ENCODE data around the gene ATAD3B. TPM values are rescaled to one million over a fixed set of nuclear protein-coding genes. Genes with fewer than 3 reads are reported as not detected.
"Not testable (repeated sequence)": the region's sequence is repeated elsewhere in the genome, so short reads cannot be mapped to it uniquely, and the experiment has no call there.

Gene ATAD3B
- total RNA-seq, 1 donor from 2014 or later, result 8.3 TPM

DNA sequence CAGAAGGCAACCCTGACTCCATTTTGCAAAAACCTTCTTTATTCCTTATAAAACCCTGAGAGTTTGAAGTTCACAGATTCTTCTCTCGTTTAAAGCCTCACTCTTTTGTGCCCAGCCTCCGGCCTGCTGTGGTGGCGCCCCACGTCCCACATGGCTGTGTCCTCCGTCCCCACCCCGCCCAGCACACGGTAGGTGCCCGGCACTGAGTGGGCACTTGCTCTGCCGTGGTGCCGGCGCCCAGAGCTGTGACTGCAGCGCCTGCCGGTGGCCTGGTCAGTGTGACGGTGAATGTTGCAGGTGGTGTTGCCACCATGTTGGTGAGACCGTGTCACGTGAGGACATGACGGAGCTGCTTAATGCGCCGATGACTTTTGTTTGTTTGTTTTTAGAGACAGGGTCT is 49.8 kb downstream of the ATAD3B start:
- intact Hi-C loops (cut with micrococcal nuclease), result no loop called here
- H3K4me3 ChIP-seq, result no peak overlapping the region
- H3K36me3 ChIP-seq, result peaks cover 61% of the 10 kb centered on the region
- H3K9me3 ChIP-seq (replicated peaks), result no peaks in the 10 kb centered on the region
- no peak overlapping the region for H3K27ac ChIP-seq (replicated peaks)
- no peaks in the 10 kb centered on the region for H3K4me1 ChIP-seq
- TF ChIP-seq, protein P1, sequence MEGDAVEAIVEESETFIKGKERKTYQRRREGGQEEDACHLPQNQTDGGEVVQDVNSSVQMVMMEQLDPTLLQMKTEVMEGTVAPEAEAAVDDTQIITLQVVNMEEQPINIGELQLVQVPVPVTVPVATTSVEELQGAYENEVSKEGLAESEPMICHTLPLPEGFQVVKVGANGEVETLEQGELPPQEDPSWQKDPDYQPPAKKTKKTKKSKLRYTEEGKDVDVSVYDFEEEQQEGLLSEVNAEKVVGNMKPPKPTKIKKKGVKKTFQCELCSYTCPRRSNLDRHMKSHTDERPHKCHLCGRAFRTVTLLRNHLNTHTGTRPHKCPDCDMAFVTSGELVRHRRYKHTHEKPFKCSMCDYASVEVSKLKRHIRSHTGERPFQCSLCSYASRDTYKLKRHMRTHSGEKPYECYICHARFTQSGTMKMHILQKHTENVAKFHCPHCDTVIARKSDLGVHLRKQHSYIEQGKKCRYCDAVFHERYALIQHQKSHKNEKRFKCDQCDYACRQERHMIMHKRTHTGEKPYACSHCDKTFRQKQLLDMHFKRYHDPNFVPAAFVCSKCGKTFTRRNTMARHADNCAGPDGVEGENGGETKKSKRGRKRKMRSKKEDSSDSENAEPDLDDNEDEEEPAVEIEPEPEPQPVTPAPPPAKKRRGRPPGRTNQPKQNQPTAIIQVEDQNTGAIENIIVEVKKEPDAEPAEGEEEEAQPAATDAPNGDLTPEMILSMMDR (IDR thresholded peaks at IDR 0.05; ENCODE audit: borderline replicate concordance), result no peak
- H3K27me3 ChIP-seq (ENCODE audit: low read depth), result no peaks in the 10 kb centered on the region
- no peak for DNase-seq

DNA sequence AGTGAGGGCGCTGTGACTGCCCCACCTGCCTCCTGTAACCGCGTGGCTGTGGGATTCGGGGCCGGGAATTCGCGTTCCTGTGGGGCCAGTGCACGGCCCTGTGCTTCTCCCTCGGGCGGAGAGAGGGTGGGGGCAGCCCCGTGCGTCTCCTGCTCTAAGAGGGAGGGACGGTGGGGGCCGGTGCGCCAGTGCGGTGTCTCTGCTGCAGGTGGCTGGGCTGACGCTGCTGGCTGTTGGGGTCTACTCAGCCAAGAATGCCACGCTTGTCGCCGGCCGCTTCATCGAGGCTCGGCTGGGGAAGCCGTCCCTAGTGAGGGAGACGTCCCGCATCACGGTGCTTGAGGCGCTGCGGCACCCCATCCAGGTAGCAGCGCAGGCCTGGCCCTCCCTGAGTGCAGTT is 51.0 kb downstream of the ATAD3B start:
- DNase-seq; H3K4me3 ChIP-seq; H3K27ac ChIP-seq (replicated peaks); H3K9me3 ChIP-seq (replicated peaks); H3K27me3 ChIP-seq (ENCODE audit: low read depth); H3K4me1 ChIP-seq; intact Hi-C loops (cut with micrococcal nuclease): not testable (repeated sequence)
- peaks cover 59% of the 10 kb centered on the region for H3K36me3 ChIP-seq

GRCh38 chr1:1523226-1523625 is 51.7 kb downstream of the ATAD3B start:
- peaks cover 59% of the 10 kb centered on the region for H3K36me3 ChIP-seq
- H3K4me1 ChIP-seq; H3K9me3 ChIP-seq (replicated peaks); H3K27me3 ChIP-seq (ENCODE audit: low read depth); H3K4me3 ChIP-seq; intact Hi-C loops (cut with micrococcal nuclease); DNase-seq; H3K27ac ChIP-seq (replicated peaks): not testable (repeated sequence)

DNA sequence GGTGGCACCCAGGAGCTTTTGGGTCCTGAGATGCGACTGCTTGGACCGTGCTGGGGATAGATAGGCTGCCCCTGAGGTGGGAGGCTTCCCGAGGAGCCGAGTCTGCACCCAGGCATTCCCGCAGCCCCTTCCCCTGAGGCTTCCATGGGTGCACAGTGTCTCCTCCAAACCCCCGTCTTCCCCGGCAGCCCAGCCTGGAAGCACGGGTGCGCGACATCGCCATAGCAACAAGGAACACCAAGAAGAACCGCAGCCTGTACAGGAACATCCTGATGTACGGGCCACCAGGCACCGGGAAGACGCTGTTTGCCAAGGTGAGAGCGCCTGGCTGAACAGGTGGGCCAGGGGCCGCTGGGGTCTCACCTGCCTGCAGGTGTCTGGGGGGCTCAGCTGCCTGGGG is 52.1 kb downstream of the ATAD3B start:
- H3K27me3 ChIP-seq (ENCODE audit: low read depth); H3K4me3 ChIP-seq; intact Hi-C loops (cut with micrococcal nuclease); H3K27ac ChIP-seq (replicated peaks); DNase-seq; H3K9me3 ChIP-seq (replicated peaks); H3K4me1 ChIP-seq: not testable (repeated sequence)
- peaks cover 63% of the 10 kb centered on the region for H3K36me3 ChIP-seq

GRCh38 chr1:1524750-1525383 is 53.3 kb downstream of the ATAD3B start:
- DNase-seq; intact Hi-C loops (cut with micrococcal nuclease); H3K27ac ChIP-seq (replicated peaks); H3K4me3 ChIP-seq; H3K9me3 ChIP-seq (replicated peaks); H3K27me3 ChIP-seq (ENCODE audit: low read depth); H3K4me1 ChIP-seq: not testable (repeated sequence)
- H3K36me3 ChIP-seq, result peaks cover 72% of the 10 kb centered on the region

- H3K9me3 ChIP-seq (replicated peaks); H3K27me3 ChIP-seq (ENCODE audit: low read depth); H3K27ac ChIP-seq (replicated peaks); H3K4me1 ChIP-seq; H3K4me3 ChIP-seq; intact Hi-C loops (cut with micrococcal nuclease); DNase-seq: not testable (repeated sequence)
- peaks cover 68% of the 10 kb centered on the region for H3K36me3 ChIP-seq
Observed at GRCh38 chr1:1526476-1526875, 54.9 kb downstream of the ATAD3B start.

DNA sequence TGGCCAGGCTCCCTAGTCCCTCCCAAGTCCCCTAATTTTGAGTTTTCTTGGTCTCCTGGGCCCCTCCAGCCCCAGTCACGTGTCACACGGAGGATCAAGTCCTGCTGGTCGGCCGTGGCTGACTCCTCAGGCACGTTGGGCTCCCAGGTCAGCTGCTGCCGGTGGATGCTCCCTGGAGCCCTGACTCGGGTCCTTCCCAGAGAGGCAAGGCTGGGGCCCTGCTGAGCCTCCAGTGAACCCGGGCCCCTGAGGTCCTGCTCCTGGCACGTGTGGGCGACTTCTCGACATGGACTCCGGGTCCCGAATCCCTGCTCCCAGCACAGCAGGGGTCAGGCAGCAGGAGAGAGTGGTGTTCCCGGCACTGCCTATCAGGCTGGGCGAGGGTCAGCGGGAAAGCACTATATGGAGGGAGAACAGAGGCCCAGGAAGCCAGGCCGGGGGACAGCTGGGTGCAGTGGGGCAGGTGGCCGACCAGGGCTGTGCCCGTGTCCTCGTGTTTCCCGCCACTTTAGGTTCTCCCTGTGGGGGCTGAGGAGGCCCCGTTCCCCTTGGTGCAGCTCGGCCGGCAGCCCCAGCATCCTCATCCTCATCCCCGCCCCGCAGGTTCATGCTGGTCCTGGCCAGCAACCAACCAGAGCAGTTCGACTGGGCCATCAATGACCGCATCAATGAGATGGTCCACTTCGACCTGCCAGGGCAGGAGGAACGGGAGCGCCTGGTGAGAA is 55.7 kb downstream of the ATAD3B start:
- H3K27ac ChIP-seq (replicated peaks), result no peak overlapping the region
- H3K4me1 ChIP-seq, result no peaks in the 10 kb centered on the region
- intact Hi-C loops (cut with micrococcal nuclease), result no loop called here
- TF ChIP-seq, protein P1 (IDR thresholded peaks at IDR 0.05; ENCODE audit: borderline replicate concordance), result no peak
- peaks cover 68% of the 10 kb centered on the region for H3K36me3 ChIP-seq
- H3K9me3 ChIP-seq (replicated peaks), result peaks cover 14% of the 10 kb centered on the region
- DNase-seq, result no peak
- H3K27me3 ChIP-seq (ENCODE audit: low read depth), result no peaks in the 10 kb centered on the region
- no peak overlapping the region for H3K4me3 ChIP-seq
